Dendritic cell treated with granulocyte-macrophage colony-stimulating factor and Interleukin-4, amounts not matched to agents 40 ng/mL and 50 ng/mL, for 4 days (primary cell): Measurements from ENCODE around the gene MGAT1.
"Not testable (repeated sequence)": the region's sequence is repeated elsewhere in the genome, so short reads cannot be mapped to it uniquely, and the experiment has no call there.

Experiments used
- H3K27ac Mint-ChIP-seq: one replicate; pipeline ENCODE4 v1.8.0; 2022; ENCODE audit warnings: mild to moderate bottlenecking, mixed read lengths
- H3K27me3 Mint-ChIP-seq: one replicate; pipeline ENCODE4 v1.8.0; 2022; ENCODE audit warnings: mild to moderate bottlenecking, mixed read lengths
- H3K36me3 Mint-ChIP-seq: one replicate; pipeline ENCODE4 v1.8.0; 2022; ENCODE audit warnings: low read depth, mixed read lengths
- H3K4me1 Mint-ChIP-seq: one replicate; pipeline ENCODE4 v1.8.0; 2022; ENCODE audit warnings: low read depth, mixed read lengths
- H3K4me3 Mint-ChIP-seq: one replicate; pipeline ENCODE4 v1.8.0; 2022; ENCODE audit warnings: mild to moderate bottlenecking, moderate library complexity, mixed read lengths
- H3K9me3 Mint-ChIP-seq: one replicate; pipeline ENCODE4 v1.8.0; 2022; ENCODE audit warnings: mixed read lengths
- intact Hi-C: fragments of 100-400 bp; cut with micrococcal nuclease; formaldehyde crosslinking; loops from one replicate; pipeline ENCODE4 v1.15.0; 2022

Gene MGAT1

DNA sequence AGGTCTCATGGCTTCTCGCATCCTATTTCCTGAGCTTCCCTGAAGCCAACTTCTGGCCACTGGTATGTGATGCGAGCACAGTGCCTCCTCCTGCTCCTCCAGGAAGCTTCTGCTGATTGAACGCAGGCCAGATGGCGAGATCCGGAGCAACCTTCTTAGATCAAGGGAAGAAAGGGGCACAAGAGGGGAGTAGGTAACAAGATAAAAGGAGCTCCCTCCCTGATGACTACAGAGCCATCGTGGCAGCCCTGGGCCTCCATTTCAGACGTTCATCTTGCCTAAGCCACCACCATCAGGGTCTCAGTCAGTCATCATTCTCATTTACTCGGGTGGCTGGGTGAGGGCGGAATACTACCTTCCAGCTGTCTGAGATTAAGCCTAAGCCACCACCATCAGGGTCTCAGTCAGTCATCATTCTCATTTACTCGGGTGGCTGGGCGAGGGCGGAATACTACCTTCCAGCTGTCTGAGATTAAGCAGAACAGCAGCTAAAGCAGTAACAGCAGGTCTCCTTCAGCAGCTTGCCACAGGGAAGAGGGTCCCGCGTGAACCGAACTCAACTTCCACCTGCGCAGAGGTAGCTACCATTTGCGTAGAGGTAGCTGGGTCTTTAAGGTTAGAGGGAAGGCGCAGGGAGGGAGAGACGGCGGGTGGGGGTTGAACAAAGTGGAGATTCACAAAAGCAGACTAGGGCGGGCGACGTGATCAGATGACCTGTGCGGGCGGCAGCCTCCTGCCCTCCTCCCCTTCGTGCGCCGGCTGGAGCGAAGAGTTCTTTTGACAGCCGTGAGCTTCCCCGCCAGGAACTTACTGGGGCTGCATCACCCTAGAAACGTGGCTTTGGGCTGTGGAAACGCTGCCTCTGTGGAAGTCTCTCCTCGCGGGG, 27.9 kb upstream of the MGAT1 start:
- Mint-ChIP-seq H3K9me3 (no peaks in the 10 kb centered on the region), H3K36me3 (peaks cover 58% of the 10 kb centered on the region), H3K4me3 (peak overlapping the region; percentile 92), H3K27me3 (no peaks in the 10 kb centered on the region), H3K4me1 (peaks cover 72% of the 10 kb centered on the region), H3K27ac (peak overlapping the region; percentile 89)
- intact Hi-C loops: loop anchor here (2.0 kb wide), 3 partner anchors 16 to 30 kb away; partner anchors contain the start of genes MGAT1 and ZFP62

DNA sequence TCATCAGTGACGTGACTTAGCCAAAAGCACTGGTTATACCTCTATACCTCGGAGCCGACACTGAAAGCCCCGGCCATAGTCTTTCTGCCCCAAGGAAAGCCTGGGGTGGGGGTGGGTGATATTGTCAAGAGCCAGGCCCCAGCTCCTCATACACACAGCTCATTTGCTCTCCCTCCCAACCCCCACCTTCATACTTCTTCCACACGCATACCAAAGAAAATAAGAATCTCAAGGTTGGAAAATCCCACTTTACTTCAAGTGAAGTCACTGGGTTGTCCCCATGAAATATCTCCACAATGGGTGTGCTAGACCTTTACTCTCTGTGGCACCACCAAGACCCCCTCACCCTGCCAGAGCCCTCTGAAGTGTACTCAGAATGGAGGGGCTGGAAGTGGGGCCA, 27.1 kb upstream of the MGAT1 start:
- Mint-ChIP-seq H3K4me1 (peaks cover 76% of the 10 kb centered on the region), H3K4me3 (peak overlapping the region; percentile 92), H3K9me3 (no peaks in the 10 kb centered on the region), H3K27ac (peak overlapping the region; percentile 89), H3K27me3 (no peaks in the 10 kb centered on the region), H3K36me3 (peaks cover 50% of the 10 kb centered on the region)
- intact Hi-C loops: loop anchor here (2.0 kb wide), 3 partner anchors 15 to 31 kb away; partner anchors contain the start of genes MGAT1 and ZFP62

GRCh38 chr5:180828756-180829531, 26.3 kb upstream of the MGAT1 start:
- H3K9me3 Mint-ChIP-seq, intact Hi-C loops, H3K27me3 Mint-ChIP-seq: not testable (repeated sequence)
- Mint-ChIP-seq H3K4me1 (peaks cover 74% of the 10 kb centered on the region), H3K27ac (peak overlapping the region; percentile 89), H3K36me3 (peaks cover 43% of the 10 kb centered on the region), H3K4me3 (peak overlapping the region; percentile 92)

DNA sequence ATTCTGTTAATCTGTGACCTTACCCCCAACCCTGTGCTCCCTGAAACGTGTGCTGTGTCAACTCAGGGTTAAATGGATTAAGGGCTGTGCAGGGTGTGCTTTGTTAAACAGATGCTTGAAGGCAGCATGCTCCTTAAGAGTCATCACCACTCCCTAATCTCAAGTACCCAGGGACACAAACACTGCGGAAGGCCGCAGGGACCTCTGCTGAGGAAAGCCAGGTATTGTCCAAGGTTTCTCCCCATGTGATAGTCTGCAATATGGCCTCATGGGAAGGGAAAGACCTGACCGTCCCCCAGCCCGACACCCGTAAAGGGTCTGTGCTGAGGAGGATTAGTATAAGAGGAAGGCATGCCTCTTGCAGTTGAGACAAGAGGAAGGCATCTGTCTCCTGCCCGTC, 24.8 kb upstream of the MGAT1 start:
- H3K27ac Mint-ChIP-seq, H3K27me3 Mint-ChIP-seq, intact Hi-C loops, H3K9me3 Mint-ChIP-seq, H3K4me3 Mint-ChIP-seq: not testable (repeated sequence)
- Mint-ChIP-seq H3K36me3 (peaks cover 34% of the 10 kb centered on the region), H3K4me1 (peaks cover 66% of the 10 kb centered on the region)

- Mint-ChIP-seq H3K4me3 (no peak overlapping the region), H3K9me3 (no peaks in the 10 kb centered on the region), H3K27me3 (no peaks in the 10 kb centered on the region), H3K27ac (peak overlapping the region; percentile 29), H3K4me1 (peaks cover 67% of the 10 kb centered on the region), H3K36me3 (peaks cover 22% of the 10 kb centered on the region)
- intact Hi-C loops: no loop called here
These were observed 23.3 kb upstream of the MGAT1 start for GRCh38 chr5:180825768-180826525.

- Mint-ChIP-seq H3K27me3 (no peaks in the 10 kb centered on the region), H3K27ac (peak overlapping the region; percentile 1), H3K4me1 (peaks cover 70% of the 10 kb centered on the region), H3K36me3 (peaks cover 11% of the 10 kb centered on the region), H3K9me3 (no peaks in the 10 kb centered on the region), H3K4me3 (no peak overlapping the region)
- intact Hi-C loops: no loop called here
These were observed 22.2 kb upstream of the MGAT1 start for GRCh38 chr5:180824630-180825476.

- peaks cover 63% of the 10 kb centered on the region for H3K4me1 Mint-ChIP-seq
- H3K27me3 Mint-ChIP-seq: no peaks in the 10 kb centered on the region
- H3K4me3 Mint-ChIP-seq: no peak overlapping the region
- H3K27ac Mint-ChIP-seq: no peak overlapping the region
- H3K9me3 Mint-ChIP-seq: no peaks in the 10 kb centered on the region
- intact Hi-C loops: no loop called here
- H3K36me3 Mint-ChIP-seq: peaks cover 6% of the 10 kb centered on the region
These were observed 21.5 kb upstream of the MGAT1 start for GRCh38 chr5:180823940-180824629.

DNA sequence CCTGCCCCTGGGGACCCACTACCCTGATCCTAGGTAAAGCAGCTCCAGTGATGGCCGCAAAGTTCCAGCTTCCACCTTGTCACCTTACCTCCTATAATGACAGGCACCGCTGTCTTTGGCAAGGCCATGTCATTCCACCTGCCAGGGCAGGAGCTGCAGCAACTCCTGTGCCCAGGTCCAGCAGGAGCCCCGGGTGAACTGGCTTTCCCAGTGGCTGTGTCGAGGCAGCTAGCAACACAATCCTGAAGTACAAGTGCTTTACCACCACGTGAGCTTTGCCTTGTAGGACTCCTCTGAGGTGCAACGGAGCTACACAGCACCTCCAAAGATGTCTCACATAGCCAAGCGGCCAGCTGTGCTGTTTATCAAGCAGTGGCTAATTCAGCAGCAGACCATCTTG, 20.7 kb upstream of the MGAT1 start:
- H3K36me3 Mint-ChIP-seq: peaks cover 6% of the 10 kb centered on the region
- intact Hi-C loops: no loop called here
- no peaks in the 10 kb centered on the region for H3K27me3 Mint-ChIP-seq
- H3K4me1 Mint-ChIP-seq: peaks cover 66% of the 10 kb centered on the region
- H3K9me3 Mint-ChIP-seq: no peaks in the 10 kb centered on the region
- no peak overlapping the region for H3K4me3 Mint-ChIP-seq
- no peak overlapping the region for H3K27ac Mint-ChIP-seq

- H3K36me3 Mint-ChIP-seq: peaks cover 4% of the 10 kb centered on the region
- intact Hi-C loops: no loop called here
- H3K4me3 Mint-ChIP-seq: no peak overlapping the region
- no peaks in the 10 kb centered on the region for H3K27me3 Mint-ChIP-seq
- peak overlapping the region; percentile 85 for H3K27ac Mint-ChIP-seq
- no peaks in the 10 kb centered on the region for H3K9me3 Mint-ChIP-seq
- H3K4me1 Mint-ChIP-seq: peaks cover 75% of the 10 kb centered on the region
These were observed 18.9 kb upstream of the MGAT1 start for GRCh38 chr5:180821538-180821937.

DNA sequence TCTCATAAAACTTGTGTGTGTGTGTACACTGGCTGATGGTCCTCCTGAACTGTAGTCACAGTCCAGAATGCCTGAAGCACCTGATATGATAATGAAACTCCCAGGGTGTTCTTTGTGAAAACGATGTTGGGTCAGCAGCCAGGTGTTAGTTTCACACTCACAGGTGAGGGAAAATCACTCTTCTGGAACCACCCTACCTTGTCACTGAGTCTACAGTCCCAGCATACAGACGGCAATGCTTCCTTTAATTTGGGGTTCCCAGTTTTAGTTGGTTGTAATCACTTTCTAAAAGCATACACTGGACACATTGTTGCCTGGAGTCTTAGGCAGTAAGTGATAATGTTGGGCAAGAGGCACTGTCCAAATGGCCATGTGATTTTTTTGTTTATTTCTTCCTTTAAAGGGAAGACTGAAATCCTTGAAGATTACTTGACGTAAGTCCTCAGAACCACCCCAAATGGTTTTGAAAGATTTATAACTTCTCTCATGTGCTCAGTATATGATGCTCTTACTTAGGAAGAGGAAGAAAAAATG, 18.2 kb upstream of the MGAT1 start:
- Mint-ChIP-seq H3K9me3 (no peaks in the 10 kb centered on the region), H3K27me3 (no peaks in the 10 kb centered on the region), H3K4me3 (no peak overlapping the region), H3K27ac (peak overlapping the region; percentile 85), H3K36me3 (no peaks in the 10 kb centered on the region), H3K4me1 (peaks cover 71% of the 10 kb centered on the region)
- intact Hi-C loops: no loop called here

DNA sequence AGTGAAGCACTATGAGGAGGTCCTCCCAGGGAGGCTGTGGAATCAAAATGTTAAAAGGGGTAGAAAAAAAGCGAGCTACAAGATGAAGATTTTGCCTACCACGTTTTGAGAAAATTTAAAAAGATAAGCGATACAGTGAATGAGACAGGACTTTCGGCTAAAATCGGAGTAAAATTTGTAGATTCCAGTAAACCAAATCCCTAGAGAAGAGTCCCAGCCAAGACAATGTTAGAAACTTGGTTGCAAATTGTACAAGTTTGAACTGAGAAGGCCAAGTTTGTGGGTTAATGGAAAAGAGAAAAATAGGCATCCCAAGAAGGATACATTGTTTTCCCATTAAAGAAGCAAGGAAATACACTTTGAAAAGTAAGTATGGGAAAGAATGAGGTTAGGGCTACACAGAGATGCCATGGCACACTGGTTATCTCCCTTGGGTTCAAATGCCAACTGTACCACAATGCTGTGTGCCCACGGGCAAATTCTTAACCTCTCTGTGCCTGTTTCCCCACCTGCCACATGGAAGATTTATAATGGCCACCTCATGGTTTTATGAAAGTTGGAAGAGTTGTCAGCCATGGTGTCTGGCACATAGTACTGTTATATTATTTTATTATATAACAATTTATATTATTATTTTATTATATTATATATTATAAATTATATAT, 16.2 kb upstream of the MGAT1 start:
- peaks cover 71% of the 10 kb centered on the region for H3K4me1 Mint-ChIP-seq
- H3K36me3 Mint-ChIP-seq: peaks cover 17% of the 10 kb centered on the region
- H3K4me3 Mint-ChIP-seq: peak overlapping the region; percentile 50
- H3K27me3 Mint-ChIP-seq: no peaks in the 10 kb centered on the region
- intact Hi-C loops: loop anchor here (5.0 kb wide), 1 partner anchor 43 kb away; the partner anchor contains the start of gene ZFP62
- H3K27ac Mint-ChIP-seq: peak overlapping the region; percentile 91
- H3K9me3 Mint-ChIP-seq: no peaks in the 10 kb centered on the region
